ENCODE data around the gene TBX2. TPM values are rescaled to one million over a fixed set of nuclear protein-coding genes. Genes with fewer than 3 reads are reported as not detected.

The TBX2 gene
- total RNA-seq, 2 experiments from 2014 or later: not detected

DNA sequence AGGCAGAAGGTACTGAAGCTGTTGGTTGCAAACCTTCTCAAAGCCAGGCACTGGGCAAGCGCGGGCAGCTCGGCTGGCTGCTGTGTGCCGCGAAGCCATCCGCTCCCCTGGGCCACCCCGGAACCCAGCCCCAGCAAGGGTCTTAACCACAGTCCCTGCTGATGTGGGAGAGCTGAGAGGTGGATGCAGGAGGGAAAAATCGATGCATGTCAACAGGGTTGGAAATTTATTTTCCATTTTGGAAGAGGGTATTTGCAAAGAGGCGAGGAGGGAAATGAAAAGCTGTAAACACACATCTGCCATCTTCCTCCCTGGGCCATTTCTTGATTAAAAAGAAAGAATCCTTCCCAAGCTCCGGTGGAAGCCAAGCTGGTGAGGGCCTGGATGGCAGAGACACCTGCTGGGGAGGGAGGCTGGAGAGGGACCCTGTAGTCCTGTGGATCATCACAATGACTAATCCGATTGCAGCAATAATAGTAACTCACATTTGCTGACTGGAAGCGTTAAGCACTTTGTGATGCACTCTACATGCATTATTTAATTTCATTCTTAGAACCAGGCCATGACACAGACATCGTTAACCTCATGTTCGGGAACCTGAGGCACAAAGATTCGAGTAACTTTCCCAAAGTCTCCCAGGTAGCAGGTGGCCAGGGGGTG lies 13.9 kb upstream of the TBX2 start:
- intact Hi-C loops (cut with micrococcal nuclease): no loop called here
- Mint-ChIP-seq H3K27me3 (ENCODE audit: low read depth) (peaks cover 5% of the 10 kb centered on the region), H3K36me3 (ENCODE audit: low read depth) (no peaks in the 10 kb centered on the region), H3K9me3 (no peaks in the 10 kb centered on the region), H3K4me1 (ENCODE audit: low read depth) (peaks cover 4% of the 10 kb centered on the region), H3K27ac (no peak overlapping the region), H3K4me3 (no peak overlapping the region)
- CTCF ChIA-PET: interaction anchor here (0.6 kb wide), 1 partner anchor 641 kb away, joined by 3 read pairs; no protein-coding TSS in a partner anchor
- no peak for DNase-seq

DNA sequence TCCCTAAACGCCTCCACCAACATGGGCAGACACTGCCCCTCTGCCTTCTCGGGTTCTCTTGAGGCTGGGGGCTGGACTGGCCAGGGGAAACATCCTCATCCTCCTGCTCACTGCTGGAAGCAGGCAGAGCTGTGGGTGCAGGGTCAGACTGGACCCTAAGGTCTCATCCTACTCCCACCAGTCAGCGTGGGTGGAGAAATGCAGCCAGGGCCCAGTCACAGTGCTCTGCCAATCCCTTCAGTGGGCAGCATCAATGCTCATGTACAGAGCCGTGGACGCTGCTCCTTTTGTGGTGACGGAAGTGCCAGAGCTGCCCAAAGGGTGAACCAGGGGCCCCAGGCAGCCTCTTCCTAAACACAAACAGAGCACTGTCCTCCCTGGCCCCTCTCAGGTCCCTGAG lies 13.4 kb upstream of the TBX2 start:
- Mint-ChIP-seq H3K27ac (no peak overlapping the region), H3K36me3 (ENCODE audit: low read depth) (no peaks in the 10 kb centered on the region), H3K4me1 (ENCODE audit: low read depth) (peaks cover 4% of the 10 kb centered on the region), H3K9me3 (no peaks in the 10 kb centered on the region), H3K27me3 (ENCODE audit: low read depth) (peaks cover 5% of the 10 kb centered on the region), H3K4me3 (no peak overlapping the region)
- DNase-seq: no peak
- intact Hi-C loops (cut with micrococcal nuclease): no loop called here
- CTCF ChIA-PET: no interaction called here

DNA sequence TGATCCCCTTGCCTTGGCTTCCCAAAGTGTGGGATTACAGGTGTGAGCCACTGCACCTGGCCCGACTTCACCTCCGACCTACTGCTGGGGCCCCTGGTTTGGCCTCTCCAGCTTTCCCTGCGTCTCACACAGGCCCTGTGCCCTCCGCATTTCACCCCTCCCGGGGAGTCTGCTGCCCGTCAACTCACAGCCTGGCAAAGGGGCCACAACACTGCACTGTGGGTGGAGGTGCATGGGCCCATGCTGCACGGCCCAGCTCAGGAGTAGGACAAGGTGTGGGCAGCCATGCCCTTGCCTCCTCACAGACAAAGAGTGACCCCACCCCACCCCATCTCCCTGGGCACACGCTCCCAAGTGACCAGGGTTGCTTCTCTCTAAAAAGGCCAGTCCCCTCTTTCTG lies 12.6 kb upstream of the TBX2 start:
- Mint-ChIP-seq H3K9me3 (no peaks in the 10 kb centered on the region), H3K4me1 (ENCODE audit: low read depth) (peaks cover 4% of the 10 kb centered on the region), H3K27ac (no peak overlapping the region), H3K27me3 (ENCODE audit: low read depth) (peaks cover 5% of the 10 kb centered on the region), H3K4me3 (no peak overlapping the region), H3K36me3 (ENCODE audit: low read depth) (no peaks in the 10 kb centered on the region)
- DNase-seq: no peak
- intact Hi-C loops (cut with micrococcal nuclease): no loop called here
- CTCF ChIA-PET: no interaction called here

DNA sequence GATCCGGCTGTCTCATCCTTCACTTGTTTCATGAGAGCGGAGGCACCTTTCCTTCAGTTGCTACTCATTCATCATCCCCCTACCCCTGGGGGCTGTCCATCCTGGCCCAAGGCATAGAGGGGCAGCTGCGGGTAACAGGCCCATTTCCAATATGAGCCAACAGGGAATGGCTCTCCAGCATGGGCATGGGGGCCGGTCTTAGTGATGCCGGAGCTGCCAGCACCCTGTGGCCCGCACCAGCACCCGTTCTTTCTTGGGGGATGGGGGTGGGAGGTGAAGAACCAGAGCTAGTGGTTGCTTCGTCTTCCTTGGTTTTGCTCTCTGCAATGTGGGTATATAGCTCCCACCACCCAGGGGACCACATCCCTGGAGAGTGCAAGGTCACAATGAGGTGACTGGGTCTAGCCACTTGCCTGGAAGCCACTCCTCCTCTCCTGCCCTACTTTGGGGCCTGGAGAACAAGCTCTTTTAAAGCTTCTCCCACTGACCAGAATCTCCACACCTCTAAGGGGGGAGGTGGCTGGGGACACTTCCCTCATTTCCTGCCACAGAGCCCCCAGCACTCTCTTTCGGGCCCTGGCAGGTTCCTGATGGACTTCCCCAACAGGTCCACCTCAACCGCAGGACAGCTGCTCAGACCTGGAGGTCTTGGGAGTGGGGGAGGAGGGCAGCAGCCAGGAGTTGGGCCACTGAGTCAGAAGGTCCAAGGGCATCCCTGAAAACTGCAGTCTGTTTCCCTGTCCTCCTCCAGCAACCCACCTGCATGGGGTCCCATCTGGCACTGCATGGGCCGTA lies 11.9 kb upstream of the TBX2 start:
- Mint-ChIP-seq H3K36me3 (ENCODE audit: low read depth) (no peaks in the 10 kb centered on the region), H3K27ac (no peak overlapping the region), H3K4me3 (no peak overlapping the region), H3K4me1 (ENCODE audit: low read depth) (peaks cover 4% of the 10 kb centered on the region), H3K27me3 (ENCODE audit: low read depth) (peaks cover 5% of the 10 kb centered on the region), H3K9me3 (no peaks in the 10 kb centered on the region)
- intact Hi-C loops (cut with micrococcal nuclease): no loop called here
- DNase-seq: no peak
- CTCF ChIA-PET: interaction anchor here (0.8 kb wide), 1 partner anchor 36 kb away, joined by 3 read pairs; no protein-coding TSS in a partner anchor

DNA sequence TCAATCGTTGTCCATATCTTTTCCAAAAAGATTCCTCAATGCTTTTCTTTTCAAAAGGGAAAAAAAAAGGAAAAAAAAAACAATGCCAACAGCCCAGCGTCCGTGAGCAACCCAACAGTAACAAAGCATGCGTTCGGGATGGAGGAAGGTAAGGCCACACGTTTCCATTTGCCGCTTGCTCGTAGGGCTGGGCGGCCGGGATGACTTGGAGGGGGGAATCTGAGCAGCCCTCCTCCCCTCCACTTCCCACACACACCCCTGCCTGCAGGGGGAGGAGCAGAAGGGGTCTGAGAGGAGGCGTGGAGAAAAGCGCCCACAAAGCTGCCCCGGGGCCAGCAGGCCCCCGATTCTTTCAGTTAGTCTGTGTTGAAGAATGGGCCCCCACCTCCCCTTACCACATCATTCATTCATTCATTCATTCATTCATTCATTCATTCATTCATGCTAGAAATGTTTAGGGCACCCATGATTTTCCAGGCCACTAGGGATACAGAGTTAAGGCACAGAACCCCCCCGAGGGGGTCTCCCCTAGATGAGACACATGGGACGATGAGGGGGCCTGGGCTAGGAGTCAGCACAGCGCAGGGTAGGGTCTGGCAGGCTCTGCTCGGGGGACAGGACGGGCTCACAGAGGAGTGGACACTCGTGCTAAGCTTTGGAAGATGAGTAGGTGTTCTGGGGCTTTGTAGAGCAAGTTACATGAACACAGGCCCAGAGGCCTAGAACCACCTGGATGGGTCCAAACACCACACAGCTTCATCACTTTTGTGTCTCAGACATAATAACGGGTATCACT lies 10.9 kb upstream of the TBX2 start:
- CTCF ChIA-PET: interaction anchor here (0.6 to 1.0 kb wide), 3 partner anchors 35 to 664 kb away, joined by 3 read pairs; no protein-coding TSS in a partner anchor
- H3K36me3 Mint-ChIP-seq (ENCODE audit: low read depth): no peaks in the 10 kb centered on the region
- H3K9me3 Mint-ChIP-seq: no peaks in the 10 kb centered on the region
- no peak overlapping the region for H3K4me3 Mint-ChIP-seq
- intact Hi-C loops (cut with micrococcal nuclease): no loop called here
- no peak overlapping the region for H3K27ac Mint-ChIP-seq
- no peak for DNase-seq
- H3K4me1 Mint-ChIP-seq (ENCODE audit: low read depth): peaks cover 4% of the 10 kb centered on the region
- peaks cover 5% of the 10 kb centered on the region for H3K27me3 Mint-ChIP-seq (ENCODE audit: low read depth)

DNA sequence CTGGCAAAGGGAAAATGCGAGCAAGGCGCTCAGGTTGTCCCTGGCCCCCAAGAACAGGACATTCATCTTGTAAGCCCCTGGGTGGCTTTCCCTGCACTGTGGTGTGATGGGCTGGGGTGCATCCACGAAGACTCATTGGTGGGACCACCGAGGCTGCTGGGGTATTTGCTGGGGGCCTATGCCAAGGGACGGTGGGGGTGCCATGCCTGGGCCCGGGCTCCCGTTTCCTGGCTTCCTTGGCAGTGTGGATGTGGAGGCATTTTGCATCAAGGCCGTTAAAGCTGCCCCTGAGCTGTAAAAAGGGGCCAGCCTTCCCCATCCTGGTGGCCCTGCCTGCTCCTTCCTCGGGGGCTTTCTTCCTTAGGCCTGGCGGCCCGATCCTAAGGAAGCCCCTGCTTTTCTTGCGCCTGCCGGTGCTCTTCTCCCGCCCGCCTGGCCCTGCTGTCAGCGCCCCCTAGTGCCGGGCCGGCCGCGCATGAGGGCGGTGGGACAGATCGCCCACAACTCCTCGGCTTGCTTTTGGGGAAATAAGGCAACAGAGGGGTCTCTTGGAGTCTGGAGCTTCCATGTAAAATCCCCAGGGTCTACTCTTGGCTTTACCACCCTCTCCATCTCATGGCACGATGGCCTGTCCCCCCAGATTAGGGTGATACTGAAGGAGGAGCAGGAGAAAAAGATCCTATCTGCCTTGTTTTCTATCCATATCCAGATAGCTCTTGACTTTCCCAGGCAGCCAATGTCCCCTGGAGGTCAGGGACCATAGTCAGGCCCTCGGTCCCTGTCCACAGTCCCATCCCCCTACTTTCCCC lies 9.8 kb upstream of the TBX2 start:
- H3K4me3 Mint-ChIP-seq: no peak overlapping the region
- CTCF ChIA-PET: interaction anchor here (0.6 to 1.8 kb wide), 4 partner anchors 389 to 665 kb away, joined by 3 to 8 read pairs (median 3); no protein-coding TSS in a partner anchor
- intact Hi-C loops (cut with micrococcal nuclease): loop anchor here (1.0 kb wide), 3 partner anchors 388 to 670 kb away; no protein-coding TSS in a partner anchor
- peaks cover 10% of the 10 kb centered on the region for H3K27me3 Mint-ChIP-seq (ENCODE audit: low read depth)
- no peaks in the 10 kb centered on the region for H3K9me3 Mint-ChIP-seq
- no peaks in the 10 kb centered on the region for H3K36me3 Mint-ChIP-seq (ENCODE audit: low read depth)
- DNase-seq: peak; percentile 59
- no peak overlapping the region for H3K27ac Mint-ChIP-seq
- H3K4me1 Mint-ChIP-seq (ENCODE audit: low read depth): peaks cover 4% of the 10 kb centered on the region

DNA sequence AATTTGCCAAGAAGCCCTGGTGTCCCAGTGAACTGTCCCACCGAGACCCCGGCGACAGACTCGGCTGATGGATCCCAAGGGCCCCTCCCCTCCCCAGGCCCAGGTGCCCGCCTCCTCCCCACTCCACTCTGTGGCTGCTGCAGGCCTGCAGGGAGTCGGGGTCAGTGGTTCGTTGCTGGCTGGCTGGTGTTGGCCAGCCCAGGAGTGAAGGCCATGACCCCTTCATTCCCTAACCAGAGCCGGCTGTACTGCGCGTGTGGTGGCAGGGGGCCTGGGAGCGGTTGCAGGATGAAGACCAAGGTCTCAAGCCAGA lies 9.2 kb upstream of the TBX2 start:
- peaks cover 16% of the 10 kb centered on the region for H3K27me3 Mint-ChIP-seq (ENCODE audit: low read depth)
- H3K27ac Mint-ChIP-seq: no peak overlapping the region
- CTCF ChIA-PET: interaction anchor here (0.7 to 1.8 kb wide), 2 partner anchors 389 to 564 kb away, joined by 3 to 8 read pairs; no protein-coding TSS in a partner anchor
- no peaks in the 10 kb centered on the region for H3K36me3 Mint-ChIP-seq (ENCODE audit: low read depth)
- no peaks in the 10 kb centered on the region for H3K9me3 Mint-ChIP-seq
- DNase-seq: no peak
- intact Hi-C loops (cut with micrococcal nuclease): loop anchor here (1.0 kb wide), 3 partner anchors 388 to 670 kb away; no protein-coding TSS in a partner anchor
- peaks cover 6% of the 10 kb centered on the region for H3K4me1 Mint-ChIP-seq (ENCODE audit: low read depth)
- no peak overlapping the region for H3K4me3 Mint-ChIP-seq

DNA sequence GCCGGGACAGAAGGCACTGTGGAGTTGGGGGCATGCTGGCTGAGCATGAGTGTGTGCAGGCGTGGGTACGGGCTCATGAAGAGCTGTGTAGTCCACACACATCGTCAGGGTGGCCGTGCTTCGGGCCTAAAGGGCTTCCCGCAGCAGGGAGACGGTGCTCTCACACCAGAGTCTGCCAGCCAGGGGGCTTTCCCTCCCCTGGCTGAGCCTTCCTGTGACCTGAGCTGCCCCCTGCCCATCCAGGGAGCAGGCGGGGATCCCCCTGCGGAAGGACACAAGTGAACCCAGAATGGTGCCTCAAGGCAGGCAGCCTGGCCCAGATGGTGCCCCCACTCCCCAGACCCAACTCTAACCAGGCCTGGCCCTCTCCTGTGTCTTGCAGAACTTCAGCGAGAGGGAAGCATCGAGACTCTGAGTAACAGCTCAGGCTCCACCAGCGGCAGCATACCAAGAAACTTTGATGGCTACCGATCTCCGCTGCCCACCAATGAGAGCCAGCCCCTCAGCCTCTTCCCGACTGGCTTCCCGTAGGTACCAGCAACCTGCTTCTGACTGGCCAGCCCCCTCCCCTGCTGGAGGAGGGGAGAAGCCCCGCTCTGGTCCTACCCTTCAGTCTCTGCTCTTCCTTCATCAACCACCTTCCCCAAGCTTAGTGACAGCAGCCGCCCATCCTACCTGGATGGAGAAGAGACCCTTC lies 7.9 kb upstream of the TBX2 start:
- intact Hi-C loops (cut with micrococcal nuclease): no loop called here

DNA sequence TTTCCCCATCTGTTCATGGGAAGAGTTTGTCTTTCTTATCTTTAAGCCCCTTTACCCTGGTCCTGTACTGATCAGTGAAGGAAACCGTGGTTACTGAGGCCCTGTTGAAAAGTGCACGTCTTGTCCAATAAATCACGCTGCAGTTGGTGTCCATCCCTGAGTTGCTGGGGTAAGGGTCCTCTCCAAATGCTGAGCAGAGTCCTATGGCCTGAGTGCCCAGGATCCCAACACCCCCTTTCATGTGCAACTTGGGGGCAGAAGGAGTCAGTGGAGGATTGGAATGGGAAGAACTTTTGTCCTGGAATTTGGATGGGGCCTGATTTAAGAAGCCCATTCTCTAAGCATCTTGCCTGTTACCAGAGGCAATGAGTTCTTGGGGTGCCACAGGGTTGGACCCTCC lies 7.0 kb upstream of the TBX2 start:
- H3K9me3 Mint-ChIP-seq: no peaks in the 10 kb centered on the region
- H3K4me1 Mint-ChIP-seq (ENCODE audit: low read depth): peaks cover 8% of the 10 kb centered on the region
- H3K27ac Mint-ChIP-seq: no peak overlapping the region
- DNase-seq: no peak
- intact Hi-C loops (cut with micrococcal nuclease): no loop called here
- H3K36me3 Mint-ChIP-seq (ENCODE audit: low read depth): no peaks in the 10 kb centered on the region
- peaks cover 24% of the 10 kb centered on the region for H3K27me3 Mint-ChIP-seq (ENCODE audit: low read depth)
- H3K4me3 Mint-ChIP-seq: no peak overlapping the region
- CTCF ChIA-PET: no interaction called here

More for the DNA sequence above, 7.9 kb upstream of the TBX2 start:
- Mint-ChIP-seq H3K27ac (no peak overlapping the region), H3K4me1 (ENCODE audit: low read depth) (peaks cover 6% of the 10 kb centered on the region), H3K4me3 (no peak overlapping the region), H3K9me3 (no peaks in the 10 kb centered on the region), H3K36me3 (ENCODE audit: low read depth) (no peaks in the 10 kb centered on the region), H3K27me3 (ENCODE audit: low read depth) (peaks cover 21% of the 10 kb centered on the region)
- DNase-seq: no peak
- CTCF ChIA-PET: interaction anchor here (0.7 kb wide), 1 partner anchor 404 kb away, joined by 3 read pairs; no protein-coding TSS in a partner anchor

DNA sequence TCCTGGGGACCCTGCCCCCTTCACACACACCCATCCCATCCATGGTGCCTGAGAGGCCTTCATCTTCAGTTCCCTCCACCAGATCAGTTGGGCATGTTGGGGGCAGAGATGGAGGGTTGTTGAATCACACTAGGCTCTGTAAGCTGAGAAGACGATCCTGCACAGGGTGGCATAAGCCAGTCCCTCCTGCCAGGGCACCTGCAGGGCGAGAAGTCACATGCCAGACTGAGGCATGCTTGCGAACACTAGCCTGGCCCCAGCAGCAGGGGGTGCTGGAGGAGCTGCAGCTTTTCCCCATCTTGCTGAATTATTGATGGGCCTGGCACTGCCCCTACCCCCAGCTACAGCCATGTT lies 6.1 kb upstream of the TBX2 start:
- H3K4me3 Mint-ChIP-seq: no peak overlapping the region
- H3K4me1 Mint-ChIP-seq (ENCODE audit: low read depth): peaks cover 16% of the 10 kb centered on the region
- CTCF ChIA-PET: interaction anchor here (0.7 to 2.4 kb wide), 3 partner anchors 15 to 422 kb away, joined by 3 to 10 read pairs (median 3); no protein-coding TSS in a partner anchor
- intact Hi-C loops (cut with micrococcal nuclease): no loop called here
- peaks cover 33% of the 10 kb centered on the region for H3K27me3 Mint-ChIP-seq (ENCODE audit: low read depth)
- H3K27ac Mint-ChIP-seq: no peak overlapping the region
- no peaks in the 10 kb centered on the region for H3K9me3 Mint-ChIP-seq
- DNase-seq: no peak
- no peaks in the 10 kb centered on the region for H3K36me3 Mint-ChIP-seq (ENCODE audit: low read depth)

DNA sequence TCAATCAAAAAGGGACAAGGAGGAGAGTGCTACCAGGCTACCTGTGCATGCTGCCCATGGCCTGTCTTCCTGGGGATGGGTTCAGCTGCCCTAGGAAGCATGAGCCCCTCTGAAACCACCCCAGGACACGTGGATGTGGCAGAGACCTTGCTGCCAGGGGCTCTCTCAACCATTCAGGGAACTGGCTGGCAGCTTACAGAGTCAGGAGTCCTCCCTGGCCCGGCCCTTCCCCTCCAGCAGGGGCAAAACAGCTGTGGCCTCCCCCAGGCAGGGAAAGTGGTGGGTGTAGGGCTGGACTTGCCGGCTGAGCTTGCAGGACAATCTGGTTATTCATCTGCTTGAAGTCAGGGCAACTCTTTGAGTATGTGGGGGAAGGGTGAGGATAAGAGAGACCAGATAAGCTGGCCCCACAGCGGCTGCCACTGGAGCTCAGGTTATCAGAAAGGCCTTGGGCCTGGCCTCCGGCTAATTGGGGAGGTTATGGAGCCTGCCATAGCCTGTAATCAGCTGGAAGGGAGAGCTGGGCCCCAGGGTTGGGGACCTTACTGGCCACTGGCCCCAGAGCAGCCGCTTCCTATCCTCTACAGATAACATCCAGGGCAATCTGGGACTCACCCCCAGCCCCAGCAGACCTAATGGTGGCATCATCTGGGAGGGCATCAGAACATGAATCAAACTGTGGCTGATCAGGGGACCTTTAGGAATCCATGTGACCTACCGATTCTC lies 5.6 kb upstream of the TBX2 start:
- no peak for DNase-seq
- Mint-ChIP-seq H3K4me3 (no peak overlapping the region), H3K4me1 (ENCODE audit: low read depth) (peaks cover 18% of the 10 kb centered on the region), H3K36me3 (ENCODE audit: low read depth) (no peaks in the 10 kb centered on the region), H3K9me3 (no peaks in the 10 kb centered on the region), H3K27me3 (ENCODE audit: low read depth) (peaks cover 33% of the 10 kb centered on the region), H3K27ac (no peak overlapping the region)
- CTCF ChIA-PET: interaction anchor here (0.5 to 2.4 kb wide), 7 partner anchors 12 to 423 kb away, joined by 3 to 10 read pairs (median 3); no protein-coding TSS in a partner anchor
- intact Hi-C loops (cut with micrococcal nuclease): no loop called here
